NT2/D1 (cell line): Measurements from ENCODE around the gene C3orf49.

Source experiments
- SUZ12 ChIP-seq: IDR thresholded peaks from 2 replicates; pipeline ENCODE4 v1.6.1; 2011; ENCODE audit not compliant: insufficient read length, insufficient read depth; ENCODE audit errors: extremely low read depth
- YY1 ChIP-seq: IDR thresholded peaks from 2 replicates; pipeline ENCODE4 v1.6.1; 2011; ENCODE audit not compliant: insufficient read length, insufficient read depth

GRCh38 chr3:63824309-63824708 lies 5.2 kb downstream of the C3orf49 start:
- TF ChIP-seq SUZ12: no peak
- TF ChIP-seq YY1: no peak
